ENCODE measurements around the gene OR3A2.
"Not testable (repeated sequence)": the region's sequence is repeated elsewhere in the genome, so short reads cannot be mapped to it uniquely, and the experiment has no call there.

- TF ChIP-seq CTCF, POLR2A, POLR2AphosphoS5 (IDR thresholded peaks at IDR 0.05): not testable (repeated sequence)
Observed at GRCh38 chr17:3249013-3249412, 137.1 kb downstream of the OR3A2 start.

All from stomach (tissue), 4 donors.